Activated CD8-positive, alpha-beta memory T cell treated with anti-CD3 and anti-CD28 coated beads for 1 hour (primary cell): ENCODE results near the gene PRDX3.
A peak's percentile ranks its signal among the peaks of the same experiment; 100 is the strongest.

Experiments used
- DNase-seq, 2 donors: peaks; one replicate each; pipeline ENCODE4 v3.0.0-alpha.2; 2020; ENCODE audit warnings: low read depth in 1 of 2; ENCODE audit errors: extremely low read depth in 1 of 2

Gene PRDX3

GRCh38 chr10:119178372-119179119 is at the start of gene PRDX3:
PRDX3 (minus strand) TSS chr10:119178812; CDS start chr10:119178790, 22 bp downstream.
- peak; percentile 75 to 90 for DNase-seq

- no peak for DNase-seq
Observed at GRCh38 chr10:119227825-119228224, 49.2 kb upstream of the PRDX3 start.

DNA sequence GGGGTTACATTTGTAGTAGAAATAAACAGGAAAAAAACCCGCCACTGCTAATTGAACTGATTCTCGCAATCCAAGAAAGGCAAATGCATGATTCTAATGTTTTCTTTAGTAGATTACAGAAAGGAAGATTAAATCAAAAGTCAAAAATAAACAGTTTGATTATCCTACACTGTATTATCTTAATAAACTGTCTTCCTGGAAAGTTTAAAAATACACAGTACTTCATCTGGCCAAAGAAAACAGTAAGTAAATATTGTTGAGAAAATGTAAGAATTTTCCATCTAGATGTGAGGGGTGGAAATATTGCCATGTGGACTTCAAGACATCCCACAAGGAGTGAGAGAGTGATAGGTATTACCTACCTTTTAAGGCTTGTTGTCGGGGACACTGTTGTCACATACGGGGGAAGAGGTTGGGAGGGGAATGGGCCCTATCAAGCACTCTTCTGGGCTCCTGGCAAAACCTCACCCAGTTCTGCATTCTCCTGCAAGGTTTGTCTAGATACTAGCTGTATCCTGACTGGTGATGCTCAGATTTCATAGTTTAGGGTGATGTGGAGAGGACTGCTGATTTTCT is 46.6 kb upstream of the PRDX3 start:
- DNase-seq: no peak

DNA sequence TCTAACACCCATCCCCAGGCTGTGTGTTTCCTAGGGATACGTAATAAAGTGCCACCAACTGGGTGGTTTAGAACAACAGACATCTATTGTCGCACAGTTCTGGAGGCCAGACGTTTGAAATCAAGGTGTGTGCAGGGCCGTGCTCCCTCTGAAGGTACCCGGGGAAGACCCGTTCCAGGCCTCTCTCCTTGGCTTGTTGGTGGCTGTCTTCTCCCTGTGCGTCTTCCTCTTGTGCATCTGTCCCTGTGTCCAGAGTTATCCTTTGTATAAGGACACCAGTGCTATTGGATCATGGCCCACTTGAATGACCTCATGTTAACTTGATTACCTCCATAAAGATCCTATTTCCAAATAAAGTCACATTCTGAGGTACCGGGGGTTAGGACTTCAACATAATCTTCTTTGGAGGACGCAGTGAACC is 44.4 kb upstream of the PRDX3 start:
- no peak for DNase-seq

DNA sequence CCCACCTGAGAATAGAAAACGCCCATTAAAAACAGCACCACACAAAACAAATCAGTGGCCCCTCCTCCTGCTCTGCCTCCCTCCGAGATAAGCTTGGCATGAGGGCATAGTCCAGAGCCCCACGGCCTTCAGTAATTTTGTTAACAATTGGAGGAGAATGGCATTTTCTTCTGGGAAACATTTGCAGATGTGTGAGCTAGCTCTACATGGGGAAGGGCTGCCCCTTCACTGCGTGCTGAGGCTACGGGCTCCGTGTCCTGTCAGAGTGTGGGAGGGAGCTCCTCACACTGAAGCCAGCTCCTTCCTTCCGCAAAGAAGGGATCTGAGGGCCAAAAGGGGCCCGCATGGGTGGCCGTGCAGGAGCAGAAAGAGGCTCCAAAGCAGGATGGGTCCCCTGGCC is 43.9 kb upstream of the PRDX3 start:
- DNase-seq: no peak

DNA sequence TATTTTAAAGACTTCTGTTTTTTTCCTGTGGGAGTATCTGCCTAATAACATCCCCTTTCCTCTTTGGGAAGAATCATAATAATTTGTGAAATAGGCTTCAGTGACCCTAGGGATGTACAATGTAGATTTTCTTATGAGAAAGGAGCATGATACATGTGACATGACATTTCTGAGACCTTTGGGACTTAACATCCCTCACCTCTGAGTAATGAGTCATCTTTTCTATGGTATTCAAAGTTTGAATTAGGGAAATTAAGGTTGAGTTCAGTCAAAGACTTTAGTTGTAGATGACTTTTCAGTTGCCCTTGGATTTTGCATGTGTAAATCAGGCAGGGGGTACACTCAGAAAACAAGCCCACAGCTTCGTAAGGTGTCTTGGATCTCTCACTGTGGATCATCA is 43.1 kb upstream of the PRDX3 start:
- DNase-seq: no peak

GRCh38 chr10:119221201-119221600 is 42.6 kb upstream of the PRDX3 start:
- no peak for DNase-seq

DNA sequence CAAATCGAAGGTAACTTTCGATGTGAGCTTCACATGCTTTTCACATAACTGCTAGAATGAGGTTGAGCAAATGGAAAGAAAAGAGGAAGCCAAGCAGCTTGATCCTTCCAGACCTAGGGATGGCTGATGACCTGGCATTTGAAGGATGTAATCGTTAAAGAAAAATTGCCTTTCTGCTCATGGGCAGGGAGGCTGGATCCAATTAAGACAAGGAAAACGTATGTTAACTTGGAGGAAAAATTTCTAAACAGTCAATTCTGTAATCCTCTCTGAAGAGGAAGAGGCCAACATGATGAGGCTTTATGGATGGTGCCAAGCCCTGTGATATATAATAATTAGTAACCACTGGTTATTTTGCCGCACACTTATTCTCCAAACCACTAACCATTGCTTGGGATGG is 41.3 kb upstream of the PRDX3 start:
- DNase-seq: no peak

GRCh38 chr10:119217991-119218490 is 39.4 kb upstream of the PRDX3 start:
- no peak for DNase-seq

DNA sequence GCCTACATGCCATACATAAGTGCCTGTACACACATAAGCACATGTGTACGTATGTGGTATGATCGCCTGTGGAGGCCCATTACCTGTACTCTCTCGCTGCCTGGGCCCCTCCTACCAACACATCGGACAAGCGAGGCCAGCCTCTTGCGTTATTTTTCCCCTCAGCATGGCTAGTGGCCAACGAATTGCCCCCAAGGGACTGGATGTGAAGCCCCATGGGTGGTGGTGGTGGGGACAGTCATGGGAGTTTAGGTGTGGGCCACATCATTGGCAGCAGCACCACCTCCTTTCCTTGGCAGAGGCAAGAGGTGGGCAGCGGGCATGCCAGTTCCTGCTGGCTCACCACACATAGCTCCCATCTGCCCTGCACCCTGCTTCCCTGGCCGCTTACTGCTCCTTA is 38.8 kb upstream of the PRDX3 start:
- DNase-seq: no peak

GRCh38 chr10:119216127-119216526 is 37.5 kb upstream of the PRDX3 start:
- DNase-seq: no peak

- DNase-seq: no peak
Observed at GRCh38 chr10:119215371-119215770, 36.8 kb upstream of the PRDX3 start.

DNA sequence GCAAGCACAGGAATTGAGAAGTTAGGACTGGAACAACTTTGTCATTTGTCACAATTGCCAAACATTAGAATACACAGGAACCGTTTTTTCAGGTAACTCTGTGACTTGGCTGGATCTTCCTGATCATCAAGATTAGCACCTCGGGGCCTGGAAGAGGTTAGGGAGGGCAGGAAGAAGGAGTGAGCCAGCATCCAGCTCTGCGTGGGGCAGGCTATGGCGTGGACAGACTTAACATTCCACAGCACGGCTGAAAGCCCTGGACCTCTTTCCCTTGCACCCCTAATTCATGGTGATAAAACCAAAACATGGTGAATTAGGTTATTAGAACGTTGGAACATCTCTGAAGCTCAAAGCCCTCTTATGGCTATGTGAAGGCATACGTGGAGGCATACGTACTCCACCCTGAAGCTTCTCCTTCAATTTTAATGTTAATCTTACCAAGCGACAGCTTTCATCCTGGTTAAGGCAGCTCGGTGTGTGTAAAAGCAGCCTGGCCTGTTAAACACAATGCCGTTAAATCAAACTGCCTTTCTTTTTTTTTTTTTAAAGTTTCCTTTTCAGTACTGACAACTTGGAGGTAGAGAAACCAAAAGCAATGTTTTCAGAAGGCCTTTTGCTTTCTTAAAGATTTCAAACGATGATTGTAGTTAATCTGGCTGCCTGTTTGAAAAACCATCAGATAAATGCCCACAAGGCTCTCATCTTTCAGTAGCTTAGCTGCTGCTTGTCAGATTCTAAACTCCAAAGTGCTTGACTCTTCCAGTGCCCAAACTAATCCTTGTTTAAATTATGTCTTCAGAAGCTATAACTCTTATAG is 33.2 kb upstream of the PRDX3 start:
- DNase-seq: no peak

DNA sequence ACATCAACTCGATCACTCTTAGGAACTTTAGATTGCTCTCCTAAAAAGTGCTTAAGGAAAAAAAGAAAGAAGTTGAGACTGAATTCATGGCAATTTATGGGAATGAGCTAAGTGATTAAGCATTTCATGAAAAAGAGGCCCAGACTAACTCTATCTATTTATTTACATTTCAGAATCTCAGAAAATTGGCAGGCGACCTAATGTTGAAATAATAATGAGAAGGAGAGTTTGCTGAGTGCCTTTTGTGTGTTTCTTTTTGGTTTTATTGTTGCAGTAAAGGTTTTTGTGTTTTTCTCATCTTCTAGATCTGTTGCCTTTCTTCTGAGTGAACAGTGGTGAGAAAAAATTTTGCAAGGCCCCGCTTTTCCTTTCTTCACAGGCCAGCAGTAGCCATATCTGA is 32.6 kb upstream of the PRDX3 start:
- DNase-seq: no peak

GRCh38 chr10:119210633-119211032 is 32.0 kb upstream of the PRDX3 start:
- DNase-seq: no peak

GRCh38 chr10:119209736-119210355 is 31.2 kb upstream of the PRDX3 start:
- no peak for DNase-seq

GRCh38 chr10:119209035-119209735 is 30.6 kb upstream of the PRDX3 start:
- DNase-seq: peak in 1 of 2 donors; percentile 39

DNA sequence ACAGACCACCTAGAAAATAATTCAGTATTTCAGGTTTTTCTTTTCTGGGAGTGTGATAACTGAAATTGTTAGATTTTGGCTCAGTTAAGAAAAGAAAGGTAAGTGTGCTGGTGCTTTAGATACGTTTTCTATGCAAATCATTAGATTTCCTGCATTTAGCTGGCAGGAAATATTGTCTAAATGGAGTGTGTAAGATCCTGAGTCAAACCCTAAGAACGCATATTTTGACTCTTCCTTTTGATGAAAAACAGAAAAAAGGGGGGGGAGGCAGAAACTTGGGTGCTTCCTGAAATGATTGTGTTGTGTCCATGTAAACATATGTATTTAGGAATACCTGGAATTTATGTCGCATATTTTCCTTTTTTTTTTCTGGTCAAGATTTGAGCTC is 29.9 kb upstream of the PRDX3 start:
- no peak for DNase-seq

DNA sequence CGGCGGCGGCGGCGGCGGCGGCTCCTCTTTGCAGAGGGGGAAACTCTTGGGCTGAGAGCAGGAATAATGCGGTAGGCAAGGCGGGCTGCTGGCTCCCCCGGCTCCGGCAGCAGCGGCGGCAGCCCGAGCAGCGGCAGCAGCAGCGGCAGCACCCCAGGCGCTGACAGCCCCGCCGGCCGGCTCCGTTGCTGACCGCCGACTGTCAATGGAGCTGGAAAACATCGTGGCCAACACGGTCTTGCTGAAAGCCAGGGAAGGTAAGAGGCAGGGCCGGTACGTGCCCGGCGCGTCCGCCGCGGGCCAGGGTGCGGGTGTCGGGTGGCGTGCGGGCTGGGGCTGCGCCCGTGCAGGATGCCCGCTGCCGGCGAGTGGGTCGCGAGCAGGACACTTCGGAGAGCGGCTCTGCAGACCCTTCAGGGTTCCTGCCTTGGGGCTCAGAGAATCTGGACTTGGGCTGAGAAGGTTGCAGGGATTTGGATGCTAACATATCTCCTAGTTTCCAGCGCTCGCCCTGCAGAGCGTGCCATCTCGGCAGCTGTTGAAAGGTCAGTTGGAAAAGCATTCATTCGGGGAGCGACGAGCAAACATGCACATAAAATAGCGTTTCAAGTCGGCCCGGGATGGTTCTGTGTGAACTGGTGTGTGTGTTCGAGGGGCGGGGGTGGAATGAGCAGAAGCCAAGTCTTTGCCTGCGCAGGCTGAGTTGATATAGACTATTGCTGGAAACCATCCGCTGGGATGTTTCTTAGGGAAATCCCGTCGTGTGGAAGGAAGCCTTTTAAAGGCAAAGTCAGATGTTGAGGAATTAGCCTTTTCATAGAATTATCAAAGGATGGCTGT is 29.3 kb upstream of the PRDX3 start:
- DNase-seq: peak in 1 of 2 donors; percentile 3

- peak; percentile 78 to 92 for DNase-seq
Observed at GRCh38 chr10:119207366-119207666, 28.7 kb upstream of the PRDX3 start, which contains the start of gene GRK5. GRK5 (plus strand) TSS chr10:119207571; CDS start chr10:119207918, 347 bp downstream.
